ENCODE results near the gene CCNDBP1.
"Not testable (repeated sequence)": the region's sequence is repeated elsewhere in the genome, so short reads cannot be mapped to it uniquely, and the experiment has no call there.

The CCNDBP1 gene

DNA sequence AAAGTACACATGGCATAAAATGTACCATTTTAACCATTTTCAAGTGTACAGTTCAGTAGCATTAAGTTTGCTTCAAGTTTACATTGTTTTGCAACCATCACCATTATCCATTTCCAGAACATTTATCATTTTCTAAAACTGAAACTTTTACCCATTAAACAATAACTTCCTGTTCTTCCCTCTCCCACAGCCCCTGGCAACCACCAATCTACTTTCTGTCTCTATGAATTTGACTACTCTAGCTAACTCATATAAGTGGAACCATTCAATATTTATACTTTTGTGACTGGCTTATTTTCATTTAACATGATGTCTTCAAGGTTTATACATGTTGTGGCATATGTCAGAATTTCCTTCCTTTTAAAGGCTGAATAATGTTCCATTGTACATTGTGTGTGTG lies 31.9 kb upstream of the CCNDBP1 start:
- no peak overlapping the region for H3K4me3 ChIP-seq (ENCODE audit: control insufficient read depth, low read depth, low read length)
- no peak for DNase-seq (ENCODE audit: low read depth)
- TF ChIP-seq, protein P1, sequence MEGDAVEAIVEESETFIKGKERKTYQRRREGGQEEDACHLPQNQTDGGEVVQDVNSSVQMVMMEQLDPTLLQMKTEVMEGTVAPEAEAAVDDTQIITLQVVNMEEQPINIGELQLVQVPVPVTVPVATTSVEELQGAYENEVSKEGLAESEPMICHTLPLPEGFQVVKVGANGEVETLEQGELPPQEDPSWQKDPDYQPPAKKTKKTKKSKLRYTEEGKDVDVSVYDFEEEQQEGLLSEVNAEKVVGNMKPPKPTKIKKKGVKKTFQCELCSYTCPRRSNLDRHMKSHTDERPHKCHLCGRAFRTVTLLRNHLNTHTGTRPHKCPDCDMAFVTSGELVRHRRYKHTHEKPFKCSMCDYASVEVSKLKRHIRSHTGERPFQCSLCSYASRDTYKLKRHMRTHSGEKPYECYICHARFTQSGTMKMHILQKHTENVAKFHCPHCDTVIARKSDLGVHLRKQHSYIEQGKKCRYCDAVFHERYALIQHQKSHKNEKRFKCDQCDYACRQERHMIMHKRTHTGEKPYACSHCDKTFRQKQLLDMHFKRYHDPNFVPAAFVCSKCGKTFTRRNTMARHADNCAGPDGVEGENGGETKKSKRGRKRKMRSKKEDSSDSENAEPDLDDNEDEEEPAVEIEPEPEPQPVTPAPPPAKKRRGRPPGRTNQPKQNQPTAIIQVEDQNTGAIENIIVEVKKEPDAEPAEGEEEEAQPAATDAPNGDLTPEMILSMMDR (conservative IDR thresholded peaks at IDR 0.05; ENCODE audit: control insufficient read depth, insufficient read depth, low read depth, low read length): no peak

DNA sequence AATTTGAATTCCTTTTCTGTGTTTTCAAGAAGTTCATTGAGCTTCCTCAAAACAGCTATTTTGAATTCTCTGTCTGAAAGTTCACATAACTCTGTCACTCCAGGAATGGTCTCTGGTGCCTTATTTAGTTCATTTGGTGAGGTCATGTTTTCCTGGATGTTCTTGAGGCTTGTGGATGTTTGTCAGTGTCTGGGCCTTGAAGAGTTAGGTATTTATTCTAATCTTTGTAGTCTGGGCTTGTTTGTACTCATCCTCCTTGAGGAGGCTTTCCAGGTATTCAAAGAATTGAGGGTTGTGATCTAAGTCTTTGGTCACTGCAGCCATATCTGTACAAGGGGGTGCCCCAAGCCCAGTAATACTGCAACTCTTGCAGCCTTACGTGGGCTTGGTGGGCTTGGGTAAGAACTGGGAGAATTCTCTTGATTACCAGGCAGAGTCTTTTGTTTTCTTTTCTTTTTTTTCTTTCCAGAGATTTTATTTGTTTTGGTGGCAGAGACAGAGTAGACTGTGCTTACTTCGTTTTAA lies 19.3 kb upstream of the CCNDBP1 start:
- no peak for DNase-seq (ENCODE audit: low read depth)
- H3K4me3 ChIP-seq (ENCODE audit: control insufficient read depth, low read depth, low read length): no peak overlapping the region
- TF ChIP-seq, protein P1 (conservative IDR thresholded peaks at IDR 0.05; ENCODE audit: control insufficient read depth, insufficient read depth, low read depth, low read length): no peak

DNA sequence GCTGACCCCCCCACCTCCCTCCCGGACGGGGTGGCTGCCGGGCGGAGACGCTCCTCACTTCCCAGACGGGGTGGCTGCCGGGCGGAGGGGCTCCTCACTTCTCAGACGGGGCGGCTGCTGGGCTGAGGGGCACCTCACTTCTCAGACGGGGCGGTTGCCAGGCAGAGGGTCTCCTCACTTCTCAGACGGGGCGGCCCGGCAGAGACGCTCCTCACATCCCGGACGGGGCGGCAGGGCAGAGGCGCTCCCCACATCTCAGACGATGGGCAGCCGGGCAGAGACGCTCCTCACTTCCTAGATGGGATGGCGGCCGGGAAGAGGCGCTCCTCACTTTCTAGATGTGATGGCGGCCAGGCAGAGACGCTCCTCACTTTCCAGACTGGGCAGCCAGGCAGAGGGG lies 17.9 kb upstream of the CCNDBP1 start:
- not testable (repeated sequence) for DNase-seq (ENCODE audit: low read depth); H3K4me3 ChIP-seq (ENCODE audit: control insufficient read depth, low read depth, low read length)

DNA sequence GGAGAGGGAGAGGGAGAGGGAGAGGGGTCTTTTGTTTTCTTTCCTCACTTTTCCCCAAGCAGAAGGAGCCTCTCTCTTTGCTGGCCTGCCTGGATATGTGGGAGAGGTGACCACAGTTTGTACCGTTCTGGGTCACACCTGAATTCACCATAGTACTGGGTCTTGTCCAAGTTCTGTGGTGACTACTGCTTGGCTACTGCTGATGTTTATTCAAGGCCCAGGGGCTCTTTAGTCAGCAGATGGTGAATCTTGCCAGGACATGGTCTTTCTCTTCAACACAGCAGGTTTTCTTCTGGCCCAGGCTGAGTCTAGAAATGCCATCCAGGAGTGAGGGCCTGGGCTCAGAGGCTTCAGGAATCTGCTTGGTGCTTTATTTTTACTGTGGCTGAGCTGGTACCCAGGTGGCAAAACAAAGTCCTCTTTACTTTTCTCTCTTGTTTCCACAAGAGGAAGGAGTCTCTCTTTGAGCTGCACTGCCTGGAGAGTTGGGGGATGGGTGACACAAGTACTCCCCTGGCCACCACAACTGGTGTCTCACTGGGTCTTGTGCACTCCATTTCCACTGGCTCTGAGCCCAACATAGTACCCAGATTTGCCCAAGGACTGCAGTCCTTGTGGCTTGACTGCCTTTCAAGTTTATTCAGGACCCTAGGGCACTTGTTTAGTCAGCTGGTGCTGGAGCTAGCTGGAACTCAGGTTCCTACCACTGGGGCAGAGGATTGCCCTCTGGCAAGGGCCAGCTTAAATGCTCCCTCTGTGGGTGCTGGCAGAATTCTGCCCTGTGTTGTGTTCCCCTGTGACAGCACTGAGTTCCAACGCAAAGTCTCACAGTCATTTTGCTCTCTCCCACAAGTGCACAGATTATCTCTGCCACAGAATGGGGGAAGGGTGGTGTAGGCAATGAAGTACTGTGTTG lies 16.8 kb upstream of the CCNDBP1 start:
- TF ChIP-seq, protein P1 (conservative IDR thresholded peaks at IDR 0.05; ENCODE audit: control insufficient read depth, insufficient read depth, low read depth, low read length): no peak
- peak; percentile 66 for DNase-seq (ENCODE audit: low read depth)
- no peak overlapping the region for H3K4me3 ChIP-seq (ENCODE audit: control insufficient read depth, low read depth, low read length)

DNA sequence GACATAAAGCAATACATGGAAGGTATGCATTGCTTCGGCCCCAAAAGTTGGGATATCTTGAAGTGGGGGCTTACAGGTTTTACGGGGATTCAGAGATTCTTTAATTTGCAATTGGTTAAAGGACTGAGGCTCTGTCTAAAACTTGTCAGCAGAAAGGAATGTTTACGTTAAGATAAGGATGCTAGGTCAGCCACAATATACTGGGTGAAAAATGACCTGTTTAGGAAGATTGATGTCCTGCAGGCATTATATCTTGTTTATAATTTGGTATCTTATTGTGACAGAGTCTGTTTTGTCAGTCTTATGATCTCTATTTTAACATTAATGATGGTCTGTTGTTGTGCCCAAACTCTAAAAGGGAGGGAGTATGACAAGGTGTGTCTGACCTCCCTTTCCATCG lies 15.3 kb upstream of the CCNDBP1 start:
- TF ChIP-seq, protein P1 (conservative IDR thresholded peaks at IDR 0.05; ENCODE audit: control insufficient read depth, insufficient read depth, low read depth, low read length): no peak
- no peak overlapping the region for H3K4me3 ChIP-seq (ENCODE audit: control insufficient read depth, low read depth, low read length)
- DNase-seq (ENCODE audit: low read depth): no peak

DNA sequence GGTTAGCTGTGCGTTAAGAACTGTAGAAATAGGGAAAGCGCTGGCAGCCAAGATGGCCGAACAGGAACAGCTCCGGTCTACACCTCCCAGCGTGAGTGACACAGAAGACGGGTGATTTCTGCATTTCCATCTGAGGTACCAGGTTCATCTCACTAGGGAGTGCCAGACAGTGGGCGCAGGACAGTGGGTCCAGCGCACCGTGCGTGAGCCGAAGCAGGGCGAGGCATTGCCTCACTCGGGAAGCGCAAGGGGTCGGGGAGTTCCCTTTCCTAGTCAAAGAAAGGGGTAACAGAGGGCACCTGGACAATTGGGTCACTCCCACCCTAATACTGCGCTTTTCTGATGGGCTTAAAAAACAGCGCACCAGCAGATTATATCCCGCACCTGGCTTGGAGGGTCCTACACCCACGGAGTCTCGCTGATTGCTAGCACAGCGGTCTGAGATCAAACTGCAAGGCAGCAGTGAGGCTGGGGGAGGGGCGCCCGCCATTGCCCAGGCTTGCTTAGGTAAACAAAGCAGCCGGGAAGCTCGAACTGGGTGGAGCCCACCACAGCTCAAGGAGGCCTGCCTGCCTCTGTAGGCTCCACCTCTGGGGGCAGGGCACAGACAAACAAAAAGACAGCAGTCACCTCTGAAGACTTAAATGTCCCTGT lies 9.4 kb upstream of the CCNDBP1 start:
- H3K4me3 ChIP-seq (ENCODE audit: control insufficient read depth, low read depth, low read length); DNase-seq (ENCODE audit: low read depth): not testable (repeated sequence)

DNA sequence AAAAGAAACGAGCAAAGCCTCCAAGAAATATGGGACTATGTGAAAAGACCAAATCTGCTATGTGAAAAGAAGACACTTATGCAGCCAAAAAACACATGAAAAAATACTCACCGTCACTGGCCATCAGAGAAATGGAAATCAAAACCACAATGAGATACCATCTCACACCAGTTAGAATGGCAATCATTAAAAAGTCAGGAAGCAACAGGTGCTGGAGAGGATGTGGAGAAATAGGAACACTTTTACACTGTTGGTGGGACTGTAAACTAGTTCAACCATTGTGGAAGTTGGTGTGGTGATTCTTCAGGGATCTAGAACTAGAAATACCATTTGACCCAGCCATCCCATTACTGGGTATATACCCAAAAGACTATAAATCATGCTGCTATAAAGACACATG lies 8.1 kb upstream of the CCNDBP1 start:
- not testable (repeated sequence) for H3K4me3 ChIP-seq (ENCODE audit: control insufficient read depth, low read depth, low read length)

DNA sequence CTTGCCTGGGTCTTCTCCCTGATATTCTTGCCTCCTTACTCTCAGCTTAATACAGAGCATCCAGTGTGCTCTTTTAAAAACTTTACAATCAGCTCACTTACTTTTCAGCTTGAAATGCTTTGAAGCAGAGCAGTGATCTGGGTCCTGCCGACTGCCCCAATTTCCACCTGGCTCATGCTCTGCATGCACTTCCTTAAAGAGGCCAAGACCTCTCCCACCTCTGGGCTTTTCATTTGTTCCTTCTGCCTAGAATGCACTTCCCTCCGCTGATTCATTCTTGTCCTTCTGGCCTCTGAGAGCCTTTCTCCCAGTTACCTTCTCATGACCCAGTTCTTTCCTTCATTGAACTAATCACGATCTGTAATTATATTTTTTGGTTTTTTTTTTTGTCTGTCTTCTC lies 1.9 kb upstream of the CCNDBP1 start:
- DNase-seq (ENCODE audit: low read depth): no peak
- TF ChIP-seq, protein P1 (conservative IDR thresholded peaks at IDR 0.05; ENCODE audit: control insufficient read depth, insufficient read depth, low read depth, low read length): no peak
- no peak overlapping the region for H3K4me3 ChIP-seq (ENCODE audit: control insufficient read depth, low read depth, low read length)

More for the DNA sequence above, 8.1 kb upstream of the CCNDBP1 start:
- not testable (repeated sequence) for DNase-seq (ENCODE audit: low read depth)

Data from fibroblast of mammary gland (primary cell).